Tracheal epithelial cell (primary cell): Measurements from ENCODE around the gene SELENOM. TPM values are rescaled to one million over a fixed set of nuclear protein-coding genes. Genes with fewer than 3 reads are reported as not detected.

Experiments
- total RNA-seq: library from RNA; depleted of rRNA; stranded (reverse); fragments of >200 nt; gene quantifications from 2 replicates; pipeline ENCODE4 v1.2.1, GENCODE V29; 2014

SELENOM gene
- total RNA-seq, result 62.7 and 69.4 TPM in 2 replicates

DNA sequence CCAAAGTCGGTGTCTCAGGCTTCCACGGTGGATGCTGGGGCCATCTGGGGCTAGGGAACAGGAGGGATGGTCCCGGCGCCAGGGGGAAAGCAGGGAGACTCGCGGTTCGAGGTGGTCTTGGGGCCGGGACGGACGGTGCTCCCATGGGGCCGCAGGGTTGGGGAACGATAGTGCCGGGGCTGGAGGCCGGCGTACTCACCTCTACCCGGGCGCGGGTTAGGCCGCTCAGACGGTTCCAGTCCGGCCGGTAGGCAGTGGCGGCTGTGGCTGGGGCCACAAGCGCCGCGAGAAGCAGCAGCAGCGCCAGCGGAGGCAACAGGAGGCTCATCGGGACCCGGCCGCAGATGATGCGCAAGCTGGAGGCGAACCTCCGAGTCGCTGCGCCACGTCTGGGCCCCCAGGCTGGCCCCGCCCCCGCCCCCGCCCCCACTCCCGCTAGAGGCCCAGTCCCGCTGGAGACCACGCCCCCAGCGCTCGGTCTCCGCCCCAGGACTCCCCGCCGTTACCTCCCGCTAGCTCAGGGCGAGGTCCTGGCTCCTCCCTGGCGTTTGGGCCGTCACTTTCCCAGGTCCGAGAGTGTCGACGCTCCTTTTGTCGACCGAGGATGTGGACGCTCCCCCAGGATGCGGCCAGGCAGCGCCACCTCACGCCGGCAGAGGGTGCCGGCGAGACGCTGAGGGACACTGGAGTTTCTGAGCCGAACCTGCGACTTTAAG lies at the start of gene SELENOM:
SELENOM (minus strand) TSS at position 391 of the 716 bp plus-strand sequence; CDS start at position 328, 63 bp downstream.

DNA sequence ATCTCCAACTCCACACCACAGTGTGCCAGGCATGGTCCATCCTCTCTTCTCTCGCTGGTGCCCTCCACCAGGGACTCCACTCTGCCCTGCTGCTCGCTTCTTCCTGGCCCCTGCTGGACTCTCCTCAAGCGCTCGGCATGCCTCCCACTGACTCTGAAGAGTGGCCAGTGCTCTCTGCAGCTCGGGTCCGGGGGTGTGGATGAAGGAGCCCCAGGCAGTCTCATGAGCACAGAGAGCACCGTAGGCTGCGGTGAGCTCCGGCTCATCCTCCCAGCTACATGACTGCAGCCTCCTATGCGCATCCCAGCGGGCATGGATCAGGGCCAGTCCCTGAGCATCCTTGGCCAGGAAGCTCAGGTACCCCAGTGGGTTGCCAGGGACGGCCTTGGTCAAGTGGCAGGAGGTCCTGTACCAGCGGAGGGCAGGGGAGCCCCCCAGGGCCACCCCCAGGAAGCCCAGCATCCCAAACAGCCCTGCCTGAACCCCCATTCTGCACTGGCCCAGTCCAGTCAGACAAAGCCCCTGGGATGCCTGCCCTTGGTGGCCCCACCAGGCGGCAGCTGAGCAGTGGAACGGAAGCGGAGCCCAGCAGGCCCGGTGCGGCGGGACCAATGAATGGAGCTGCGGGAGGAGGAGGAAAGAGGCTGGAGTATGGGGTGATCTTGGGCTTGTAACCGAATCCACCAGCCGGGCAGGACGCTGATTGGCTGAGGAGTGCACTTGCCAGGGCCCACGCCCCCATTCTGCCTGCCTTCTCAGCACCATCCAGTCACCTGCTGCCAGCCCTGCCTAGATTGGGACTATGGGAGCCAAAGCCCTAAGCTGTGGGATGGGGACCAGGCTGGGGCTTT lies 32.7 kb upstream of the SELENOM start, which contains the start of gene PLA2G3:
PLA2G3 (minus strand) TSS at position 643 of the 851 bp plus-strand sequence; CDS start at position 489, 154 bp downstream.

DNA sequence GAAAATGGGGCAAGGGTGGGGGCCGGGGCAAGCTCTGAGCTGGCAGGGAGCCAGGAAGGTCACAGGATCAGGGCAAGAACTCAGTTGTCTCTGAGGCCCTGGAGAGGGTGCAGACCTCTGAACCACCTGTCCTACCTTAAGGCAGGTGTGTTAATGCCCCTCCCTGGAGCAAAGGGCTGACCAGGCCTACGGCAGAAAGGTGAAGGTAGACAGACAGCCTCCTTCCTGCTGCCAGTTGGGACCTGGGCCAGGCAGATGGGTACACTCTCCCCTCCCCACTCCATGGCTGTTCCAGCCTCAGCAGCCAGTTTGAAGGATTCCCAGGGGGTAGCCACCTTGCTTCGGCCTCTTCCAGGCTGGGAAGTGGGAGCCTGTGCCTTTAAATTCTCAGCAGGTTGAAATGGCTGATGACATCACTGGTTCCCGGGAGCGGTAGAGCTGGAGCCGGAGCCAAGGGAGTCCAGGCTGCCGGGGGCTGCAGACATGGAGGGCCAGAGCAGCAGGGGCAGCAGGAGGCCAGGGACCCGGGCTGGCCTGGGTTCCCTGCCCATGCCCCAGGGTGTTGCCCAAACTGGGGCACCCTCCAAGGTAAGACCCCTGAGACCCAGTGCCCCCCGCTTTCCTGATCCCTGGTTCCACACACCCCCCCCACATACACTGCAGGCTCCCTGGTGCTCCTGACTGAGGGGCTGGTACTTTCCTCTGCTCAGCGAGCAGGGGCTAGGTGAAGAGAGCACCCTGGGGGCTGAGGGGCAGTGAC lies 15.3 kb upstream of the SELENOM start, which contains the start of gene INPP5J:
INPP5J (plus strand) TSS at position 435 of the 760 bp plus-strand sequence; CDS start at position 484, 49 bp downstream.

DNA sequence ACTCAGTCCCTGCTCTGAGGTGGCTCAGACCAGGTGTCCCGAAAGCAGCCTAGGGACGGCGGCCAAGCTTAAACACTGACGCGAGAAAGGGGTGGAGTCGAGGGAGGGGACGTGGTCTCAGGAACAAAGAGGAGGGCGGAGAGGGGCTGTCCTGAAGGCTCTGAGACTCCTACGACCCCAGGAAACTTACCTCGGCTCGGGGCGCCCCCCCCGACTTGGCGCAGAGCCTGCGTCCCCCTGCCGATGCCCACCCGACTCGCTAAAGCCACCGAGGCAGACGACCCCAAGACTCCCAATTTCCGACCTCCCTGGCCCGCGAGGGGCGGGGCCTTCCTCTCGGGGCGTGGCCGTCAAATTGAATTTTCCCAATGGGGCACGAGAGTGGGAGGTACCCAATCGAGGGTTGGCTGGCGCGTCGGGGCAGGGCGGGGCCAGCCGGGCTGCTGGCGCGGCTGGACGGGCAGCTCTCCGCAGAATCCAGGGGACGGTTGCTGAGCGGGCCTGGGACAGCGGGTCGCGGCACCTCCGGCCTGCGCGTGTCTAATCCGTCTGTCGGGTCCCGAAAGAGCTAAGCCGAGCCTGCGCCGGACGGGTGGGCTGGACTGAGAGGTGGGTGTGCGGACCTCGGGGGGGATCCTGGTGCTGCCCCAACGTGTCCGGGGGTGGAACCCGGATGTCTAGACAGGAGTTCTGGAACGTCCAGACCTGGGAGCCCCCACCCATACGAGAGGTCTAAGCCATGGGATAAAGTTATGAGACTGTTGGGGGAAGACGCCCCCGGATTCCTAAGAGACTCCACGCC lies 26.3 kb downstream of the SELENOM start, which contains the start of gene SMTN:
SMTN (plus strand) TSS at position 471 of the 802 bp plus-strand sequence. CDS start 1,941 bp downstream, outside the sequence.

Other genes starting within 250 kb of the SELENOM start
- gene MORC2, start 138.8 kb downstream of the SELENOM start, total RNA-seq, result 6.5 and 10.9 TPM in 2 replicates
- gene TUG1, start 138.3 kb downstream of the SELENOM start, total RNA-seq, result 19.0 and 27.3 TPM in 2 replicates
- 16.4 and 90.4 TPM in 2 replicates for gene SMTN, start 26.2 kb downstream of the SELENOM start, total RNA-seq
- under 0.01 and 0.21 TPM in 2 replicates for gene INPP5J, start 15.4 kb upstream of the SELENOM start, total RNA-seq
- gene PLA2G3, start 32.9 kb upstream of the SELENOM start, total RNA-seq, result 0.24 TPM in 1 of 2 replicates, not detected in the other
- 32.5 and 46.0 TPM in 2 replicates for gene RNF185, start 52.6 kb upstream of the SELENOM start, total RNA-seq
- 120 and 139 TPM in 2 replicates for gene LIMK2, start 104.7 kb upstream of the SELENOM start, total RNA-seq
- 12.6 and 32.0 TPM in 2 replicates for gene PIK3IP1, start 184.9 kb upstream of the SELENOM start, total RNA-seq
- 7.2 and 8.7 TPM in 2 replicates for gene PATZ1, start 238.8 kb upstream of the SELENOM start, total RNA-seq